ENCODE results near the gene RERE. TPM values are rescaled to one million over a fixed set of nuclear protein-coding genes. Genes with fewer than 3 reads are reported as not detected.

Gene RERE
- total RNA-seq, 1 donor from 2014 or later = 115 TPM

- peak; percentile 65 for DNase-seq
- intact Hi-C loops (cut with micrococcal nuclease) = no loop called here
- peak; percentile 12 for ATAC-seq
Measured at GRCh38 chr1:8422510-8423268, 394.8 kb downstream of the RERE start.

GRCh38 chr1:8421721-8422120 lies 395.7 kb downstream of the RERE start:
- DNase-seq = no peak
- ATAC-seq = peak; percentile 29
- intact Hi-C loops (cut with micrococcal nuclease) = no loop called here

GRCh38 chr1:8420318-8420717 lies 397.1 kb downstream of the RERE start:
- intact Hi-C loops (cut with micrococcal nuclease) = no loop called here
- ATAC-seq (no peak), DNase-seq (no peak)

GRCh38 chr1:8419861-8420260 lies 397.6 kb downstream of the RERE start:
- intact Hi-C loops (cut with micrococcal nuclease) = no loop called here
- DNase-seq (no peak), ATAC-seq (peak; percentile 48)

- intact Hi-C loops (cut with micrococcal nuclease) = no loop called here
- ATAC-seq = no peak
- DNase-seq = no peak
Measured at GRCh38 chr1:8419172-8419571, 398.3 kb downstream of the RERE start.

- no peak for DNase-seq
- no peak for ATAC-seq
- intact Hi-C loops (cut with micrococcal nuclease) = no loop called here
Measured at GRCh38 chr1:8418301-8418700, 399.1 kb downstream of the RERE start.

GRCh38 chr1:8417625-8418024 lies 399.8 kb downstream of the RERE start:
- DNase-seq = no peak
- no peak for ATAC-seq
- intact Hi-C loops (cut with micrococcal nuclease) = no loop called here

- intact Hi-C loops (cut with micrococcal nuclease) = no loop called here
- ATAC-seq (no peak), DNase-seq (no peak)
Measured at GRCh38 chr1:8416881-8417280, 400.6 kb downstream of the RERE start.

- ATAC-seq (no peak), DNase-seq (no peak)
- intact Hi-C loops (cut with micrococcal nuclease) = no loop called here
Measured at GRCh38 chr1:8415526-8416278, 401.7 kb downstream of the RERE start.

GRCh38 chr1:8412183-8412831 lies 405.1 kb downstream of the RERE start:
- intact Hi-C loops (cut with micrococcal nuclease) = no loop called here

GRCh38 chr1:8411803-8412182 lies 405.6 kb downstream of the RERE start:
- DNase-seq (no peak), ATAC-seq (peak; percentile 5)
- intact Hi-C loops (cut with micrococcal nuclease) = no loop called here

More at GRCh38 chr1:8412183-8412831, 405.1 kb downstream of the RERE start:
- no peak for DNase-seq
- peak; percentile 60 for ATAC-seq

GRCh38 chr1:8410791-8411190 lies 406.6 kb downstream of the RERE start:
- intact Hi-C loops (cut with micrococcal nuclease) = no loop called here
- DNase-seq (no peak), ATAC-seq (no peak)

- intact Hi-C loops (cut with micrococcal nuclease) = loop anchor here (5.0 kb wide), 1 partner anchor 37 kb away; no protein-coding TSS in a partner anchor
- no peak for DNase-seq
- ATAC-seq = no peak
Measured at GRCh38 chr1:8409606-8410005, 407.8 kb downstream of the RERE start.

GRCh38 chr1:8409106-8409505 lies 408.3 kb downstream of the RERE start:
- peak; percentile 57 for ATAC-seq
- intact Hi-C loops (cut with micrococcal nuclease) = loop anchor here (5.0 kb wide), 1 partner anchor 37 kb away; no protein-coding TSS in a partner anchor
- DNase-seq = no peak

GRCh38 chr1:8408151-8408839 lies 409.1 kb downstream of the RERE start:
- peak; percentile 60 for DNase-seq
- peak; percentile 73 for ATAC-seq
- intact Hi-C loops (cut with micrococcal nuclease) = loop anchor here (5.0 kb wide), 1 partner anchor 36 kb away; no protein-coding TSS in a partner anchor

GRCh38 chr1:8407652-8408051 lies 409.8 kb downstream of the RERE start:
- intact Hi-C loops (cut with micrococcal nuclease) = loop anchor here (5.0 kb wide), 1 partner anchor 35 kb away; no protein-coding TSS in a partner anchor

GRCh38 chr1:8406960-8407359 lies 410.5 kb downstream of the RERE start:
- no peak for ATAC-seq
- intact Hi-C loops (cut with micrococcal nuclease) = loop anchor here (5.0 kb wide), 1 partner anchor 35 kb away; no protein-coding TSS in a partner anchor
- no peak for DNase-seq

More at GRCh38 chr1:8407652-8408051, 409.8 kb downstream of the RERE start:
- ATAC-seq = no peak
- no peak for DNase-seq

- intact Hi-C loops (cut with micrococcal nuclease) = loop anchor here (5.0 kb wide), 1 partner anchor 34 kb away; no protein-coding TSS in a partner anchor
- no peak for ATAC-seq
- no peak for DNase-seq
Measured at GRCh38 chr1:8406011-8406410, 411.4 kb downstream of the RERE start.

Measured in left ventricle myocardium superior (tissue), 1 donor.